Brain pericyte (primary cell): ENCODE results near the gene ACVR1B.

Source experiments
- DNase-seq: peaks from one replicate; pipeline ENCODE4 v3.0.0-alpha.2; 2012; ENCODE audit warnings: low read depth, low spot score

ACVR1B gene

DNA sequence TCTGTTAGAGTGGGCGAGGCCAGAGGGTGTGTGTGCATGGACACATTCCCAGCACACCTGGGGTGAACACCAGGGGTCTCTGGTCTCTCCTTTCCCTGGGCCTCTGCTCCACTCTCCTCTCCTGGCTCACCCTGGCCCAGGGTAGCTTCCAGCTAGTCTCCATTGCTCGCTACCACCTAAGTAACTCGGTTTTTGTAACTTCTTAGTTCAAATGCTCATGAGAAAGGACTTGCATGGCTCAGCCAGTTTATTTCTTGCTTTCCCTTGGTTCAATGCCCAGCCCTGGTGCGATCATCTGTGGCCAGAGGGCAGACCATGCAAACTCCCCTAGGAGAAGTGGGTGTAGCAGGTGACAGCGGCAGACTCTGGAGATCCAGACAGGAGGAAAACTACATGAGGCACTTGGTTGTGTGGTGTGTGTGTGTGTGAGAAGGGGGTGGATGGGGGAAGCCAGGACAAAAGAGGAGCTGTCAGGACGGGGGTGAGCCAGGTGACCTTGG is 8.9 kb upstream of the ACVR1B start:
- DNase-seq: no peak

DNA sequence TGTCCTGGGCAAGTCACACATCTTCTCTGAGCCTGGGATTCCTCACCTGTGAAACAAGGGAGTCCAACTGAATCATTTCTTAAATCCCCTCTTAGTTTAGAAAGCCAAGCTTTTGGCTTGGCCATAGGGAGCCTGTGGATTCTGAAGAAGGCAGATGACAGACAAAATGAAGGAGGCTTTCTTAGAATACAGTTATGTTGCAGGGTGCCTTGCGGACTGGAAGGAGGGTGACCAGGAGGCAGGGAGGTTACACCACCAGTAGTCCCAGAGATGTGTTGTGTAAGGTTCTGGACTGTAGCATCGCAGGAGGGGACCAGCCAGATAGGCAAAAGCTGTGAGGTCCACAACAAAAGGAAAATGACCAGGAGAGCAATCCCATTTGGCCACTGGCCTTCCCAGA is 8.2 kb upstream of the ACVR1B start:
- no peak for DNase-seq

DNA sequence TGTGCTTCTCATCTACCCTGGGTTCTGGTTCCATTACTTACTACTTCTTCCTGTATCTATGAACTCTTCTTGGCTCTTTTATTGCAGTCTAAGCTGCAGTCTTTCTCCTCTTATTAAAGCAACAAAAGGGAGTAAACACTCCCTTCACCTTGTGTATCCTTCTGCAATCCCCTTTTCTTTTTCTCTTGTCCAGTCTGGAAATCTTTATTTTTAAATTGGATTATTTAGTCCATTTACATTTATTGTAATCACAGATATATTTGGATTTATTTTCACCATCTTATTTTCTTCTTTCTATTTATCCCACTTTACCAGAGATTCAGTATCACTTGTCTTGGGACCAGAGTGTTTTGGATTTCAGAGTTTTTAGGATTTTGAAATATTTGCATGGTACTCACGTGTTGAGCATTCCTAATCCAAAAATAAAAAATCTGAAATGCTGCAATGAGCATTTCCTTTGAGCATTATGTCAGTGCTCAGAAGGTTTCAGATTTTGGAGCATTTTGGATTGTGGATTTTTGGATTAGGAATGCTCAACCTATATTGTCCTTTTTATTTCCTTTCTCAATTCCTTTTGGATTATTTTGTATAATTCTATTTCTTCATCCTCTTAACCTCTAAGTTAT is 6.8 kb upstream of the ACVR1B start:
- no peak for DNase-seq

DNA sequence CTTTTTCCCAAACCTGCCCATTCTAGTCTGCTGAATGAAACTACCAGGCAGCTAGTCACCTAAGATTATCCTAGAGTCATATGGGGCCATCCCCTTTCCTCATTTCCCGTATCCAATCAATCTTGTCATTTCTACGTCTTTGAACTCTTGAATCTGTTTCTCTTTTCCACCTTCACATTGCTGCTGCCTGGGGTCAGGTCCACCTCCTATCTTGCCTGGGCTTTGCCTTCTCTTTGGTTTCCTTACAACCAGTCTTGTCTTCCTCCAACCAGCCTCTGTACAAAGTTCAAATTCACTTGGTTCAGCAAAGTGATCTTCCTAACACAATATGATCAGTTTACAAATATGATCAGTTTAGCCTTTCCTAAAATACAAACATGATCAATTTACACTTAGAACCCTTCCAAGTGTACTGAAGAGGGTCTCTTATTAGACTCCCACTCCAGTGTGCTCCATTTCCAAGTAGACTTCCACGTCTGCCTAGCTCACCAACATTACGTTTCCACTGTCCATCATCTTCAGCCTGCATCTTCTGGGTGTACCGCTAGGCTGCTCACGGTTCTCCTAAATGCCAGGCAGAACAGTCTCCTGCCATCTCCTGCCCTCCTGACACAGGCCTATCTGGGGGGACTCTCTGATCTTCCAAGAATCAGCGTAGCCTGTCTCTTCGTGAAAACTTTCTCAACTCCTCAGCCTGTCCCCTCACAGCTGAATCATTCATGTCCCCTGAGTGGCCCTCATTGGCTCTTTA is 4.1 kb upstream of the ACVR1B start:
- DNase-seq: no peak

DNA sequence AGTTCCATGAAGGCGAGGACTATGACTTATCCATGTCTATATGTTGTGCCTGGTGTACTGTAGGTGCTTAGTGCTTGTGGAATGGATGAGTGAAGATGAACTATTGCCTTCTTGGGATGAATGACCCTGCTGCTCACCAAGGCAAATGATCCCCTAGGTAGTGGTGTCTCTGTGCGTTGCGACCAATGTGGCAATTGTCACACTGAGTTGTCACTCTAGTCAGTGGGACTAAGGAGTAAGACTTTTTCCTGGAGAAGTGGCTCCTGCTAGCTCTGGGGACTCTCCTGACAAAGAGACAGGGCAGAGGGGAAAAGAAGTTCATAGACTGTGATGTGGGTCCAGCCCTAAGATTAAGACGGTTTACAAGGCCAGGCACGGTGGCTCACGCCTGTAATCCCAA is 3.4 kb upstream of the ACVR1B start:
- DNase-seq: no peak

DNA sequence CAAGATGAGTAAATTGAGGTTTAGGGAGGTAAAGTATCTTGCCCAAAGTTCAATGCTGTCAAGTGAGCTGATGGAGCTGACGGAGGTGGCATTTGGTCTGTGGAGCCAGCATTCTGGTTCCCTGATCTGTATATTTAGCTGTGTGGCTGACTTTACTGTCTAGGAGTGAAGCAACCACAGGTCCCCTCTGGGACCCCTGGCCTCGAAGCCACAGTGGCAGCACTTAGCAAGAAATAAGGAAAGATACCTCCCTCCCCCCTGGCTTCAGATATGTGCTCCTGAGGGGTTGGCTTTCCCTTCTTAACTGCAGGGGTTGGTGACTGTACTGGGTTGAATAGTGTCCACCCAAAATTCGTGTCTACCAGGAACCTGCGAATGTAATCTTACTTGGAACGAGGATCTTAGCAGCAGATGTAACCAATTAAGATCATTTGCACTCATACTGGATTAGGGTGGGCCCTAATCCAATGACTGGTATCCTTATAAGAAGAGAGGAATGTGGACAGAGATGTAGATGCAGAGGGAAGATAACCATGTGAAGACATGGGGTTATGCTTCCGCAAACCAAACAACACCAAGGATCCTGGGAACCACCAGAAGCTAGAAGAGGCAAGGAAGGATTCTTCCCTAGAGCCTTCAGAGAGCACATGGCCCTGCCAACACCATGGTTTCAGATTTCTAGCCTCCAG is 2.0 kb upstream of the ACVR1B start:
- no peak for DNase-seq

DNA sequence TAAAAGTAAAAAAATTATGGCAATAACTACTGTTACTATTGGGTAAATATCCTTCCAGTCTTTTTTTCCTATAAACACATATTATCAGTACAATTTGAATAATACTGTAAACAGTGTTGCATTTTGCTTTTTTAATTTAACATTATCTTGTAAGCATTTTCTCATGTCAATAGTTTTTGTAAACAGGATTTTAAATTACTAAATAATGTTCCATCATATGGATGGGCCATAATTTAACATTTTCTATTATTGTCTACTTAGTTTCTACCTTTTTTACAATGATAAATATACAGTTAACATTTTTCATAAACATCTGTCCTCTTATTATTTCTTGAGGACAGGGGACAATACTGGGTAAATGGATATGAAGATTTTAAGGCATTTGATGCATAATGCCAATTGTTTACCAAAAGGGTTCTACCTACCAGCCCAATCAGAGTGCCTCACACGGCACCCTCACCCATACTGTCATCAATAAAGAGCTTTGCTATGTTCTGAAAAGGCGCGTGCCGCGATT is 759 bp upstream of the ACVR1B start:
- no peak for DNase-seq

DNA sequence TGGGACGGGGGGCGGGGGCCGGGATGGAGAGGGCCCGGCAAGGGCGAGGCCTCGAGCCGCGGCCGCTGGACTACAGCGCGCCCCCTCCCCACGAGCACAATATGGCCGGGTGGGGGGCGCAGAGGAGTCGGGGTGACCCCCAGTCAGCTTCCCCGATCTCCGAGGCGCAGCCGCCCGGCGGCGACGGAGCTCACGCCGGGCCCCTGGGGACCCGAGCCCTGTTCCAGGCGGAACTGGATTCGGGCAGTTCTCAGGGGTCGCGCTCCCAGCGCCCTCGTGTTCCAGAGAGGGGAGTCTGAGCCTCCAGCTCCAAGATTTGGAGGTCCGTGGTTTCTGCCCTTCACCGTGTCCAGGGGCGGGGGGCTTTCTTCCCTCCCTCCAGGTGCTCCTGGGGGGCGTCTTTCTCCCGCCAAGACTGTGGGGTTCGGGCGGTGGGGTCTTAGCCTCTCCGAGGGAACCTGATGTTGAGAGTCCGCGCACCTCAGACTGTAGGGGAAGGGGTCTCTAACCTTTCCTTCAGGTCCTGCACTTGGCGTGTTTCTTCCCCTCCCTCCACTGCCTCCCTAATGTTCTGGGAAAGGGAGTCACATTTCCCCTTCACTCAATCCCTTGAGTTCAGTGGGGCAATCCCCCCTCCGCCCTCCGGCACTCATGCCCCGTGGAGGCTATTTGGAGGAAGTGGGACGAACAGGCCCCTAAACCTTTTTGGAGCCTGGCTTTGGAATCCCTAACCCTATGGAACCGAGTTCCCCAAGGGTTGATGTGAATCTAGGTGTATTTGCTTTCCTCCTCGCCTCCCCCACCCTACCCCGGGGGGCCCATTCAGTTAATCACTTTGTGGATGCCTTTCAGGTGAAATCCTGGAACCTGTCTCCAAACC is 584 bp downstream of the ACVR1B start:
- no peak for DNase-seq

DNA sequence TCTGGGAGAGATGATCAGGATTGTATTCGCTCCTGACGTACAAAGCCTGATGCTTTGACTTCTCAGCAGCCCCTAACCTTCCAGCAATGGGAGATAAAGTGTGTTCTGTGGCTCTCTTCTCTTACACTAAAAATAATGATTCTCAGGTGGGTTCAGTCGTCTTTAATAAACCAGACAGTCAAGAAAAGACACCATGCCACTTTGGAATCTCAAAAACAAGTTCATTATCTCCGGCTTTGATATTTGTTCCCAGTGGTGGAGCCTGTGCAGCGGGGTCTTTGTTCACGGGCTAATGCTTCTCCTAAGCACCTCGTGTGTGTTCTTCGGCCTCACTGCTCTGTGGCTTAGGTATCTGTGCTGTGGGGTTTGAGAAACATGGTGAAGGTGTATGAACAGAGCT is 1.6 kb downstream of the ACVR1B start:
- no peak for DNase-seq

DNA sequence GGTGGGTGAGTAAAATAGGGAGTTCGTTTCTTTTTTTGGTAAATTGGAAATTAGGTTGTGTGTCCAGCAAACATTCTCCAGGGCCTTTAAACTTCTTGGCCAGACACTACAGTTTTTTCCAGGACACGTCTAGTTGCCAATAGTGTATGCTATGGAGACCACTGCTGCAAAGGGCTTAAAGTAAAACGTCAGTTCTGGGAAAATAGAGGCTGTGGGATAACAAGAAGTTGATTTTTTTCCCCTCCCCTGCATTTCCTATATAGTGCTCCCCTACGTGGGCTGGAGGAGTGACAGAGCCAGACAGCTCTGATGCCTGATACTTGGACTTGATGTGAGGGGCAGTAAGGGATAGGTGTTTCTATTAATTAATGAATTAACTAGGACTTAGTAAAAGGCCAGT is 2.4 kb downstream of the ACVR1B start:
- no peak for DNase-seq

DNA sequence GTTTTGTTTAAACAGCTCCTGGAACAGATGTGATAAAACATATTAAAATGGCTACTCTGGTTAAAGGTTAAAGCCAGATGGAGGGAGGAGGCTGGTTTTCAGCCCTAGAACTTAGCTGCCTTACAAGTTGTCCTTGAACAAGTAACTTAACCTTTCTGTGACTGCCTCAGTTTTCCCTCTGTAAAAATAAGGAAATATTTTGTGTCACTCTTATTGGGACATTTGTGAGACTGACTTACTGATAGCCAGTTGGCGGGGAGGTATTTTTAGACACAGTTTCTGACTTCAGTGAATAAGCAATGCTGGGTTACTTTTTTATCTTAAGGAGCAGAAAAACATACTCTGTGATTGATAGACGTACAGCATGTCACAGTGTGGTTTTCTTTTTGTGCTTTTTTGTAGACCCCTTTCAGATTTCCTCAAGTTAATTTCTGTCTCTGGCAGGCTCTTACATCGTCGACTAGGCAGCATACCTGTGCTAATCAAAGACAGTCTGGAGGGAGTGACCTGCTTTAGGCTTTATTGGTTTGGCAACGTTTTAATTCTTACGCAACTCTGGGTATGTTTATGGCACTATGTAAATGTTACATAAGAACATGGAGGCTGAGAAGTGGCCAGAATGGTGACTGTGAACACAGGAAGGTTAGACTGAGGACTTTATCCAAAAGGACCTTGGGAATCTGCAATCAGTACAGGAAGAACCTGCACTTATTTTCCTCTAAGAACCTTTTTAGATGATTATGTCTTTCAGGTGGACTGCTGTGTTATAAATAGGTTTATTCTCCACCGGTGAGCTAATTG is 3.3 kb downstream of the ACVR1B start:
- no peak for DNase-seq

DNA sequence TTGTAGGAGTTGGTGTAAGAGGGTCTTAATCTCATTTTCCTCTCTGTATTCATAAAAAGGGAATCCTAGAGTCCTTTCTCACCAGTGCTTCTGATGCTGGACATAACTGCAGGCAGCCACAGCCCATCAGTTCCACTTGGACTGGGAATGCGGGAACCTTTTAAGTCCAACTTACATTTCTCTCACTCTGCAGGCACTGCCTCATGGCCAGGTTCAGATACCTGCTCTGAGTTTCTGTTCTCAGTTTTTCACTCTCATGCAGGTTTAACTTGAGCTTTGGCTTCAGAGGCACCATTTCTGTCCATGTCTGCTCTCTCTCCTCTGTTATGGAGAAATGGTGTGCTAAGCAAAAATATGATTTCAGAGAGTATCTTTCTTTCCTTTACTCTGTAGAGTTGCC is 4.2 kb downstream of the ACVR1B start:
- no peak for DNase-seq

DNA sequence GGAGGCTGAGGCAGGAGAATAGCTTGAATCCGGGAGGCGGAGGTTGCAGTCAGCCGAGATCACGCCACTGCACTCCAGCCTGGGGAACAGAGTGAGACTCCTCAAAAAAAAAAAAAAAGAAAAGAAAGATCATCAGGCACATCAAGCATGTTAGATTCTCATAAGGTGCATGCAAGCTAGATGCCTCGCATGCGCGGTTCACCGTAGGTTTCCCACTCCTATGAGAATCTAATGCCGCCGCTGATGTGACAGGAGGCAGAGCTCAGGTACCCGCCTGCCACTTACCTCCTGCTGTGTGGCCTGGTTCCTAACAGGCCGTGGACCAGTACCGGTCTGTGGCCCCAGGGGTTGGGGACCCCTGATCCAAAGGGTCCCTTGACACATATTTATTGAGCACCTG is 7.0 kb downstream of the ACVR1B start:
- no peak for DNase-seq

DNA sequence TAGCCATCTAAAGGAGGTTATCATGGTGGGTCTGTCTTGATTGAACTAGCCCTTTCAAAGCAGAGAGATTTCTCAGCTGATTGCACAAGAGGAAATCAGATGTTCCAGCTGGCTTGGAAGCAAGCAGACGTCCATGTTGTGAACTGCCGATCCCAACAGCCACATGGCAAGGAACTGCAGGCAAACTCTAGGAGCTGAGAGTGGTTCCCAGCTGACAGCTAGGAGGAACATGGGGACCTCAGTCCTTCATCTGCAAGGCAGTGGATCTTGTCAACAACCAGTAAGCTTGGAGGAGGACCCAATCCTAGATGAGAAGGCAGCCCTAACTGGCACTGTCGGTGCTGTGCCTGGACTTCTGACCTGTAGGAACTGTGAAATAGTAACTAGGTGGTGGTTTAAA is 7.7 kb downstream of the ACVR1B start:
- no peak for DNase-seq

DNA sequence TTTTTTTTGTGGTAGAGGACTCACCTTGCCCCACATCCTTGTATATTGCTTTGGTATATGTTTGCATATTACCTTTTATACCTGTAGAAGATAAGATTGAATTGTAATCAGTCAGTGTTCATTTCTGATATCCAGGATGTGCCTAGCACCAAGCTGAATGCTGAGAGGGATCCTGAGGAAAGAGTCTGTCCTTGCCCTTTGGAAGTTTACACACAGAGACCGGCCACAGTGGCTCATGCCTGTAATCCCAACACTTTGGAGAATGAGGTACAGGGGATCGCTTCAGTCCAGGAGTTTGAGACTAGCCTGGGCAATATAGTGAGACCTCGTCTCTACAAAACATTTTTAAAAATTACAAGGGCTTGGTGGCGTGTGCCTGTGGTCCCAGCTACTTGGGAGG is 8.4 kb downstream of the ACVR1B start:
- no peak for DNase-seq

DNA sequence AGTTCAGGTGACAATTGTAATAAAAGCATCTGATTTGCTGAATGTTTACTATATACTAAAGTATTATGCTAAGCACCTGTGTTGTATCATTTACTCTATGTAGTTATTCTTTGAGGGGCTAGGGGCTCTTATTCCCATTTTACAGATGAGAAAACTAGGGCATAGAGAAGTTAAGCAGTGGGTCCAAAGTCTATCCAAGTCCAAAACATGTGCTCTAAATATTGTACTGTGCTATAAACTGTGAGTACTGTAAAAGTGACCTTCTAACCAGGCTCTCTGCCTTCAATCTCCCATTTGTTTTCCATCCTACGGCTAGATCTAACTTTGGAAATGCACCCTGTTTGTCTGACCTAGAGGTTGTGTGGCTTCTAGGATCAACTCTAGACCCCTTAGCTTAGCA is 9.0 kb downstream of the ACVR1B start:
- no peak for DNase-seq

DNA sequence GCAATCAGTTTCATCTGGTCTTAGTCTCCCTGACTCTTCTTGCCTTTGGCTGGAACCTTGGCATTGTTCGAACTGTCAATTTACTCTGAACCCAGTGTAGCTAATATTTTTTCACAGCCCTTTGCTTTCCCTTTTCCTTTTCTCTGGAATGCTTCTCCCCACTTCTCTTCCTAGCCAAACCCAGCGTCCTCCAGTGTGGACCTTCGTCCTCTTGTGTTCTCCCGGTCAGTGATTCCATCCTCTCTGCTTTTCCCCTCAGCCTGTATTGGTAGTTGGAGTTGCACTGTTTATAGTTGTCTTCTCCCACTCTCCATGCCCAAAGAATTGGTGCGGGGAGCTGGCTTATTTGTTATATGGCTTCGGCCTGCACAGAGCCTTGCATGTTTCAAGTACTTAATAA is 9.4 kb downstream of the ACVR1B start:
- DNase-seq: no peak

DNA sequence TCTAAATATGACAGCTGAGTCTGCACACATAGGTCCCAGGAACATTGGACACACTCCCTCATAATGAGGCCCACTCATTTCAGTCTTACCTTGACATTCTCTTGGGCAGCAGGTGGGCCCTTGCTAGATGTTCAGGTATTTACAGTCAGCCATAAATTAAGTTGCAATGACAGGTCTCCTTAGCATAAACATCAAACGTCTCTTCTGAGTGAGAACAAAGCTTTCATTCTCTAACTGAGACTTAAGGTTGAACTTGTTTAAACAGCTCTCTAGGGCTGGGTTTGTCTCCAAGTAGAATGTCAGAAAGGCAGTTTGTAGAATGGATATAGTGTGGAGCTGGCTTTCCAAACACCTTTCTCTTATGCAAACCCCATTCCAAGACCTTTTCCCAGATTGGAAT is 10.3 kb downstream of the ACVR1B start:
- no peak for DNase-seq

DNA sequence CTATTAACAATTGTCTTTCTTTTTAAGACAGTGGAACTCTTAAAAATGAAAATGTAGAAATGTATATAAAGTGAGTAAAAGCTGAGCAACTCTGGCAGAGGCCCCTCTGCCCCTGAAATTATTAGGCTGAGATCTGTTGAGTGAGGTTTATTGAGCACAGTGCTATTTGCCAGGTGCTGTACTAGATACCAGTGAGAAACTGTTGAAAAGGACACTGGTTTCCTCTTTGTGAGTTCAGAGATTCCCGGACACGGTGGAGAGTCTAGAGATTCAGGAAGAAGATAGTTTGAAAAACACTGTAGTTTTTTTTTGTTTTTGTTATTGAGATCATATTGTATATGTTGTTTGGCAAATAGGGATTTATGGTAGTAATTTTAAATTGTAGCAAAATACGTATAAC is 11.2 kb downstream of the ACVR1B start:
- no peak for DNase-seq

DNA sequence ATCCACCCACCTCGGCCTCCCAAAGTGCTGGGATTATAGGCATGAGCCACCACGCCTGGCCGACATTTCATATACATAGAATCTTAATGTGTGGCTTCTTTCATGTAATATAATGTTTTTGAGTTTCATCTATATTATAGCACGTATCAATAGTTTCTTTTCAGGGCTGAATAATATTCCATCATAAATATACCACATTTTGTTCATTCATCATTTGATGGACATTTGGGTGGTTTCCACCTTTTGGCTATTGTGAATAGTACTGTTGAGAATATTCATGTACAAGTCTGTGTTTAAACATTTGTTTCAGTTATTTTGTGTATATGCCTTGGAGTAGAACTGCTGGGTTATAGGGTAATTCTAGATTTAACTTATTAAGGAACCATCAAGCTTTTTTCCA is 12.0 kb downstream of the ACVR1B start:
- no peak for DNase-seq

DNA sequence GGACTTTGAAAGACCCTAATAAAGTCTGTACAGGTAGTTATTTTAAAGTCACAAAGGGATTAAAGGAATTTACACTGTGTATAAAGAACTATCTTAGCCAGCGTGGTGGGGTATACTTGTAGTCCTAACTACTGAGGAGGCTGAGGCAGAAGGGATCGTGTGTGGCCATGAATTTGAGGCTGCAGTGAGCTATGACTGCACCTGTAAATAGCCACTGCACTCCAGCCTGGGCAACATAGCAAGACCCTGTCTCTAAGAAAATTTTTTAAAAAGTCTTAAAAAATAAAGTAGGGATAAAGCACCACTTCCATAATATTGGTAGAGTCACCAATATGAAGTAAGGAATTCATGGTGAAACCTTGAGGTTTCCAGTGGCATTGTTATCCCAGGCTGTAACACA is 18.1 kb downstream of the ACVR1B start:
- DNase-seq: no peak
